GM12873 (cell line): ENCODE results near the gene PDS5B.

Source experiments
- CTCF ChIP-seq: IDR thresholded peaks from 2 replicates; pipeline ENCODE4 v1.5.1; 2012; ENCODE audit warnings: low read depth, mild to moderate bottlenecking, moderate library complexity, low read length, control low read depth; ENCODE audit not compliant: insufficient read depth; ENCODE audit errors: missing control alignments

The PDS5B gene

GRCh38 chr13:32549788-32550187 is 36.5 kb upstream of the PDS5B start:
- no peak for TF ChIP-seq CTCF

DNA sequence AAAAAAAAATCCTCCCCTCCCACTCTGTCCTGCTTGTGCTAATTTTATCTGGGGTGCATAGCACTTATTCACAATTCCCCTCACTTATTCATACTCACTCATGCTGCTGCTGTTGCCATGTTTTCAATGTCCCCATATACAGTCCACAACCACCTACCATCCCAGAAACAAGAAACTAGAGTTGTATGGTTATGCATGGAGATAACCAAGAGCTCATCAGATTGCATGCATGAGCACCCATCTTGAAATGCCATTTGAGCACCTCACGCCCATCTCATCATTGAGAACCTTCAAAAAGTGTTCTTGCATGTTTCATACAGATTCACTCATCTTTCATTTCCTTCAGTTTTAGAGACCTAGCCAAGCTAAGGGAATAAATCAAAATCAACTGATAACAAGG is 32.5 kb upstream of the PDS5B start:
- no peak for TF ChIP-seq CTCF

DNA sequence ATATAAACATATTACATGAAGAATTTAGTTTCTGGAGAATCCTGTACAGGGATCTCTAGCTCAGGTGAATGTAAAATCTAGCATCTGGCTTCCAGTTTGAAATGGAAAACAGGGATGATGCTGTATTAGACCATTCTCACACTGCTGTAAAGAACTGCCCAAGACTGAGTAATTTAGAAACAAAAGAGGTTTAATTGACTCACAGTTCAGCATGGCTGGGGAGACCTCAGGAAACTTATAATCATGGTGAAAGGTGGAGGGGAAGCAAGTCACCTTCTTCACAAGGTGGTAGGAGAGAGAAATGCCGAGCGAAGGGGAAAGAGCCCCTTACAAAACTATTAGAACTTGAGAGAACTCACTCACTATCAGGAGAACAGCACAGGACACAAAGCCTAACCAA is 30.6 kb upstream of the PDS5B start:
- no peak for TF ChIP-seq CTCF

GRCh38 chr13:32577032-32577431 is 9.2 kb upstream of the PDS5B start:
- TF ChIP-seq CTCF, result no peak

- peak; percentile 42 for TF ChIP-seq CTCF
Measured at GRCh38 chr13:32581177-32581786, 5.0 kb upstream of the PDS5B start.

GRCh38 chr13:32582281-32582680 is 4.0 kb upstream of the PDS5B start:
- no peak for TF ChIP-seq CTCF

- no peak for TF ChIP-seq CTCF
Measured at GRCh38 chr13:32582991-32583390, 3.3 kb upstream of the PDS5B start.
